ENCODE data around the gene EXOC4.

The EXOC4 gene

DNA sequence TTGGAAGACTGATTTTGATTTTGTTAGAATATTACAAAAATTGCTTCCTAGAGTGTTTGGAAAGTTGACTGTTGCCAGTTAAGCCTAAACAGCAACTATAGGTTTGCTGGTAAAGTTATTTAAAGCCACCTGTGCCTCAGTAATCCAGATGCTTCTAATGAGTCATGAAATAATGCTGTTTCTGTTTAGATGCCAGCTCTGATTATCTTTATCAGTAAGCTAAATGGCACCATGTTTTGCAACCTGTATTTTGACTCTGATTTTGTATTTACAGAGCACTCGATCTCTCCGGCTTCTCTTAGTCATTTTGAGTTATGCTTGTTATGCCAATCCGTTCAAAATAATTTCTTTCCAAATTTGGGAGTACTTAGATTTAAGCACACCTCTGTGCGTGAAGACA lies 366.1 kb downstream of the EXOC4 start:
- Histone ChIP-seq H3K9ac (ENCODE audit: low read depth, low read length, poor library complexity) (no peak overlapping the region), H4K91ac (ENCODE audit: low read depth, low read length, poor library complexity) (no peak overlapping the region), H3K23ac (ENCODE audit: low read depth, low read length, poor library complexity) (no peak overlapping the region), H2BK12ac (ENCODE audit: low read length) (no peak overlapping the region), H3K36me3 (replicated peaks in 1 of 2; ENCODE audit: control insufficient read depth in 2 of 2, insufficient read depth in 2 of 2, low read length in 2 of 2) (no peaks in the 10 kb centered on the region), H3K4me1 (ENCODE audit: control insufficient read depth in 2 of 2, insufficient read depth in 1 of 2, low read depth in 1 of 2, low read length in 2 of 2) (peaks cover 0 to 2% of the 10 kb centered on the region in 2 donors), H2BK15ac (ENCODE audit: low read length) (no peak overlapping the region), H3K4ac (ENCODE audit: low read length) (no peak overlapping the region), H2AFZ (ENCODE audit: low read length) (no peak overlapping the region), H2BK5ac (ENCODE audit: low read length) (no peak overlapping the region), H3K4me3 (ENCODE audit: low read length in 2 of 2) (no peak overlapping the region), H3K27ac (replicated peaks; ENCODE audit: low read length) (no peak overlapping the region), H2AK5ac (ENCODE audit: low read depth, low read length) (no peak overlapping the region), H3K18ac (ENCODE audit: low read length) (no peak overlapping the region), H3K9me3 (replicated peaks in 1 of 2; ENCODE audit: control insufficient read depth in 2 of 2, insufficient read depth in 1 of 2, low read depth in 1 of 2, low read length in 2 of 2) (no peaks in the 10 kb centered on the region), H3K14ac (ENCODE audit: low read length) (no peak overlapping the region), H4K8ac (ENCODE audit: low read depth, low read length) (no peak overlapping the region), H3K4me2 (ENCODE audit: insufficient read depth, low read length, poor library complexity, severe bottlenecking) (no peak overlapping the region), H3K79me1 (ENCODE audit: low read depth, low read length) (no peaks in the 10 kb centered on the region), H2BK120ac (ENCODE audit: low read depth, low read length) (no peak overlapping the region), H3K27me3 (ENCODE audit: control insufficient read depth in 3 of 3, insufficient read depth in 3 of 3, low read depth in 1 of 3, low read length in 3 of 3) (no peaks in the 10 kb centered on the region)
- no CpG with 5 or more reads among the region's 4 CpGs for WGBS, 2 donors (ENCODE audit: extremely low coverage in 2 of 2, insufficient read length in 2 of 2, insufficient replicate concordance in 1 of 2)
- no peak for DNase-seq (ENCODE audit: low spot score)

DNA sequence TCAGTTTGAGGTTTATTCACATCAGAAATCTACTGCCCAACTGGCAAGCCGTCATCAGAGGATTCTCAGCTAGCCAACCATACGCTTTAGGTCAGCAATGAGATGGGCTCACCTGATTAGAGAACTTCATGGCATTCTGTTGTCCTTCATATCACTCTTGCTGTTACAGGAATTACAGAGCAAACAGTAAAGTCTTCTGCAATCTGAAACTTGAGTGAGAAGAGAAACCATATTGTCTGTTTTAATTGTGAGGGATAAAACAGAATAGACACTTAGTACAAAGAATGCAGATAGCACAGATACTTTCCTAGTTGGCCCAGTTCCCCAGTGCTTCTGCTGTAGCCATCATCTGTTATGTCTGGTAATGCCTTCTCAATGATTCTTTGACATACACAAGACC lies 366.6 kb downstream of the EXOC4 start:
- H3K23ac ChIP-seq (ENCODE audit: low read depth, low read length, poor library complexity) = no peak overlapping the region
- H4K91ac ChIP-seq (ENCODE audit: low read depth, low read length, poor library complexity) = no peak overlapping the region
- no peaks in the 10 kb centered on the region for H3K4me1 ChIP-seq (ENCODE audit: control insufficient read depth in 2 of 2, insufficient read depth in 1 of 2, low read depth in 1 of 2, low read length in 2 of 2)
- no peak overlapping the region for H2BK15ac ChIP-seq (ENCODE audit: low read length)
- H4K8ac ChIP-seq (ENCODE audit: low read depth, low read length) = no peak overlapping the region
- H3K9me3 ChIP-seq (replicated peaks in 1 of 2; ENCODE audit: control insufficient read depth in 2 of 2, insufficient read depth in 1 of 2, low read depth in 1 of 2, low read length in 2 of 2) = no peaks in the 10 kb centered on the region
- H3K79me1 ChIP-seq (ENCODE audit: low read depth, low read length) = no peaks in the 10 kb centered on the region
- no peaks in the 10 kb centered on the region for H3K27me3 ChIP-seq (ENCODE audit: control insufficient read depth in 3 of 3, insufficient read depth in 3 of 3, low read depth in 1 of 3, low read length in 3 of 3)
- no peak overlapping the region for H3K18ac ChIP-seq (ENCODE audit: low read length)
- no peak overlapping the region for H2BK12ac ChIP-seq (ENCODE audit: low read length)
- no peak overlapping the region for H3K4ac ChIP-seq (ENCODE audit: low read length)
- no peak overlapping the region for H3K14ac ChIP-seq (ENCODE audit: low read length)
- no peak for DNase-seq (ENCODE audit: low spot score)
- no peak overlapping the region for H3K4me2 ChIP-seq (ENCODE audit: insufficient read depth, low read length, poor library complexity, severe bottlenecking)
- H2BK120ac ChIP-seq (ENCODE audit: low read depth, low read length) = no peak overlapping the region
- H3K9ac ChIP-seq (ENCODE audit: low read depth, low read length, poor library complexity) = no peak overlapping the region
- H2AK5ac ChIP-seq (ENCODE audit: low read depth, low read length) = no peak overlapping the region
- H2AFZ ChIP-seq (ENCODE audit: low read length) = no peak overlapping the region
- no peaks in the 10 kb centered on the region for H3K36me3 ChIP-seq (replicated peaks in 1 of 2; ENCODE audit: control insufficient read depth in 2 of 2, insufficient read depth in 2 of 2, low read length in 2 of 2)
- no CpG with 5 or more reads among the region's 2 CpGs for WGBS, 2 donors (ENCODE audit: extremely low coverage in 2 of 2, insufficient read length in 2 of 2, insufficient replicate concordance in 1 of 2)
- no peak overlapping the region for H3K27ac ChIP-seq (replicated peaks; ENCODE audit: low read length)
- no peak overlapping the region for H2BK5ac ChIP-seq (ENCODE audit: low read length)
- no peak overlapping the region for H3K4me3 ChIP-seq (ENCODE audit: low read length in 2 of 2)

DNA sequence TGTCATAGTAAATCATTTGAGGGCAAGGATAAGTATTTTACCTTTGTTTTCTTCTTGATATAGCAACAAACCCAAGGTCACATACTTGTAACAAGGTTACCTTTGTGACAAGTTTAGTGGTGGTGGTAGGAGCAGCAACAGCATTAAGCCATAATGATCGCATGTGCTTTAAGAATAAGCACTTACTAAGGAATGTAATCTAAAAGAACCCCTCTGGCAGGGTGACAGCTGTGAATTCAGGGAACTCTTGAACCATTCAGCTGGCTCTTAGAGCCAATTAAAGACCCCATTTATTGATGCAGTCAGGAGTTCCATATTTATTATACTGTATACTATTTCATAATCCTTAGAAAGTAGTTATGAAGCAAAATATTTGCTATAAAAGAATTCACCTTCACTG lies 370.8 kb downstream of the EXOC4 start:
- Histone ChIP-seq H3K27me3 (ENCODE audit: control insufficient read depth in 3 of 3, insufficient read depth in 3 of 3, low read depth in 1 of 3, low read length in 3 of 3) (no peaks in the 10 kb centered on the region), H2BK12ac (ENCODE audit: low read length) (no peak overlapping the region), H3K4me2 (ENCODE audit: insufficient read depth, low read length, poor library complexity, severe bottlenecking) (no peak overlapping the region), H2AFZ (ENCODE audit: low read length) (no peak overlapping the region), H3K27ac (replicated peaks; ENCODE audit: low read length) (no peak overlapping the region), H3K9ac (ENCODE audit: low read depth, low read length, poor library complexity) (no peak overlapping the region), H3K4me1 (ENCODE audit: control insufficient read depth in 2 of 2, insufficient read depth in 1 of 2, low read depth in 1 of 2, low read length in 2 of 2) (no peaks in the 10 kb centered on the region), H2BK120ac (ENCODE audit: low read depth, low read length) (no peak overlapping the region), H4K8ac (ENCODE audit: low read depth, low read length) (no peak overlapping the region), H2BK15ac (ENCODE audit: low read length) (no peak overlapping the region), H3K4me3 (ENCODE audit: low read length in 2 of 2) (no peak overlapping the region), H3K36me3 (replicated peaks in 1 of 2; ENCODE audit: control insufficient read depth in 2 of 2, insufficient read depth in 2 of 2, low read length in 2 of 2) (no peaks in the 10 kb centered on the region), H2AK5ac (ENCODE audit: low read depth, low read length) (no peak overlapping the region), H3K18ac (ENCODE audit: low read length) (no peak overlapping the region), H3K14ac (ENCODE audit: low read length) (no peak overlapping the region), H2BK5ac (ENCODE audit: low read length) (no peak overlapping the region), H4K91ac (ENCODE audit: low read depth, low read length, poor library complexity) (no peak overlapping the region), H3K23ac (ENCODE audit: low read depth, low read length, poor library complexity) (no peak overlapping the region), H3K4ac (ENCODE audit: low read length) (no peak overlapping the region), H3K9me3 (replicated peaks in 1 of 2; ENCODE audit: control insufficient read depth in 2 of 2, insufficient read depth in 1 of 2, low read depth in 1 of 2, low read length in 2 of 2) (no peaks in the 10 kb centered on the region), H3K79me1 (ENCODE audit: low read depth, low read length) (no peaks in the 10 kb centered on the region)
- DNase-seq (ENCODE audit: low spot score) = no peak
- no CpG with 5 or more reads among the region's 1 CpG for WGBS, 2 donors (ENCODE audit: extremely low coverage in 2 of 2, insufficient read length in 2 of 2, insufficient replicate concordance in 1 of 2)

DNA sequence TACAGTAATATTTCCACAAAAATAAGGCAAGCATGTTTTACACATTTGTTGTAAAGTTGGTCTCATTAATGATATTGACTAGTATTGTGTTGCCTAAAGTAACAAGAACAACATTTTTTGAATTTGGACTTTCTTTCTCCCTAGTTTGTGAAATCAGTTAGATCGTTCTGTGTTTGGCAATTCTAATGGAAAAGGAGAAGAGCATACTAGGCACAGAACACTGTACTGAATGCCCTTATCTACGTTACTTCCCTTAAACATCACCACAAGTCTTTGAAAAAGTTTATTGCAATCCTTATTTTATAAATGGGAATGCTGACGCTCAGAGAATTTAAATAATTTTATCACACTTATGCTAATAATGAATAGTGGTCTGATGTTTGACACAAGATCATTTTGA lies 372.2 kb downstream of the EXOC4 start:
- H3K27ac ChIP-seq (replicated peaks; ENCODE audit: low read length) = no peak overlapping the region
- no peak overlapping the region for H2BK5ac ChIP-seq (ENCODE audit: low read length)
- H3K14ac ChIP-seq (ENCODE audit: low read length) = no peak overlapping the region
- H3K4me1 ChIP-seq (ENCODE audit: control insufficient read depth in 2 of 2, insufficient read depth in 1 of 2, low read depth in 1 of 2, low read length in 2 of 2) = no peaks in the 10 kb centered on the region
- no peak for DNase-seq (ENCODE audit: low spot score)
- H3K9me3 ChIP-seq (replicated peaks in 1 of 2; ENCODE audit: control insufficient read depth in 2 of 2, insufficient read depth in 1 of 2, low read depth in 1 of 2, low read length in 2 of 2) = no peaks in the 10 kb centered on the region
- no peak overlapping the region for H2BK15ac ChIP-seq (ENCODE audit: low read length)
- H2BK120ac ChIP-seq (ENCODE audit: low read depth, low read length) = no peak overlapping the region
- no peaks in the 10 kb centered on the region for H3K79me1 ChIP-seq (ENCODE audit: low read depth, low read length)
- H3K18ac ChIP-seq (ENCODE audit: low read length) = no peak overlapping the region
- no peaks in the 10 kb centered on the region for H3K27me3 ChIP-seq (ENCODE audit: control insufficient read depth in 3 of 3, insufficient read depth in 3 of 3, low read depth in 1 of 3, low read length in 3 of 3)
- no peaks in the 10 kb centered on the region for H3K36me3 ChIP-seq (replicated peaks in 1 of 2; ENCODE audit: control insufficient read depth in 2 of 2, insufficient read depth in 2 of 2, low read length in 2 of 2)
- no peak overlapping the region for H3K9ac ChIP-seq (ENCODE audit: low read depth, low read length, poor library complexity)
- H4K91ac ChIP-seq (ENCODE audit: low read depth, low read length, poor library complexity) = no peak overlapping the region
- H3K4me3 ChIP-seq (ENCODE audit: low read length in 2 of 2) = no peak overlapping the region
- H3K4ac ChIP-seq (ENCODE audit: low read length) = no peak overlapping the region
- H3K23ac ChIP-seq (ENCODE audit: low read depth, low read length, poor library complexity) = no peak overlapping the region
- no peak overlapping the region for H2AFZ ChIP-seq (ENCODE audit: low read length)
- H2AK5ac ChIP-seq (ENCODE audit: low read depth, low read length) = no peak overlapping the region
- H2BK12ac ChIP-seq (ENCODE audit: low read length) = no peak overlapping the region
- no peak overlapping the region for H4K8ac ChIP-seq (ENCODE audit: low read depth, low read length)
- WGBS, 2 donors (ENCODE audit: extremely low coverage in 2 of 2, insufficient read length in 2 of 2, insufficient replicate concordance in 1 of 2) = no CpG with 5 or more reads among the region's 3 CpGs
- H3K4me2 ChIP-seq (ENCODE audit: insufficient read depth, low read length, poor library complexity, severe bottlenecking) = no peak overlapping the region
